Subcutaneous abdominal adipose tissue (tissue), 5 donors: Measurements from ENCODE around the gene NOL9.

Experiments
- H3K27ac ChIP-seq: one replicate; pipeline ENCODE4 v1.7.0; 2013; ENCODE audit warnings: low read depth, mild to moderate bottlenecking, inconsistent platforms, low read length, moderate library complexity
- H3K27me3 ChIP-seq, 5 donors: one replicate each; pipeline ENCODE4 v1.7.0; 2013; ENCODE audit warnings: low read length in 5 of 5, inconsistent platforms in 1 of 5; ENCODE audit not compliant: control insufficient read depth in 5 of 5, insufficient read depth in 4 of 5
- H3K36me3 ChIP-seq, 5 donors: one replicate each; pipeline ENCODE4 v1.7.0; 2013; ENCODE audit warnings: low read length in 5 of 5; ENCODE audit not compliant: control insufficient read depth in 5 of 5, insufficient read depth in 5 of 5
- H3K4me1 ChIP-seq, 5 donors: one replicate each; pipeline ENCODE4 v1.7.0; 2013; ENCODE audit warnings: low read length in 5 of 5, mild to moderate bottlenecking in 3 of 5, moderate library complexity in 1 of 5; ENCODE audit not compliant: control insufficient read depth in 5 of 5, insufficient read depth in 5 of 5
- H3K4me3 ChIP-seq, 5 donors: one replicate each; pipeline ENCODE4 v1.7.0; 2013; ENCODE audit warnings: low read length in 5 of 5, low read depth in 1 of 5
- H3K9ac ChIP-seq, 5 donors: one replicate each; pipeline ENCODE4 v1.7.0; 2013; ENCODE audit warnings: low read length in 5 of 5, mild to moderate bottlenecking in 4 of 5, moderate library complexity in 3 of 5
- H3K9me3 ChIP-seq, 5 donors: one replicate each; pipeline ENCODE4 v1.7.0; 2013; ENCODE audit warnings: low read length in 5 of 5; ENCODE audit not compliant: control insufficient read depth in 5 of 5
- donor health status: healthy.
- donor health status: healthy.
- donor health status: healthy.
- donor health status: healthy.
- donor health status: healthy.

The NOL9 gene

GRCh38 chr1:6590046-6590445 is 35.7 kb upstream of the NOL9 start:
- Histone ChIP-seq H3K9ac (no peak overlapping the region), H3K27ac (no peak overlapping the region), H3K9me3 (no peaks in the 10 kb centered on the region), H3K4me3 (no peak overlapping the region), H3K36me3 (peaks cover 0 to 90% (median 72%) of the 10 kb centered on the region in 5 donors), H3K27me3 (no peaks in the 10 kb centered on the region), H3K4me1 (peaks cover 4 to 77% (median 49%) of the 10 kb centered on the region in 5 donors)

- Histone ChIP-seq H3K9ac (peak overlapping the region in 2 of 5 donors; percentile 17 to 39), H3K27ac (no peak overlapping the region), H3K9me3 (no peaks in the 10 kb centered on the region), H3K27me3 (no peaks in the 10 kb centered on the region), H3K4me1 (peaks cover 2 to 80% (median 49%) of the 10 kb centered on the region in 5 donors), H3K4me3 (no peak overlapping the region), H3K36me3 (peaks cover 0 to 79% (median 63%) of the 10 kb centered on the region in 5 donors)
Measured at GRCh38 chr1:6588893-6589520, 34.7 kb upstream of the NOL9 start.

GRCh38 chr1:6588128-6588892 is 34.0 kb upstream of the NOL9 start:
- no peak overlapping the region for H3K4me3 ChIP-seq
- H3K9me3 ChIP-seq: no peaks in the 10 kb centered on the region
- H3K27ac ChIP-seq: no peak overlapping the region
- peaks cover 2 to 76% (median 49%) of the 10 kb centered on the region in 5 donors for H3K4me1 ChIP-seq
- no peak overlapping the region for H3K9ac ChIP-seq
- no peaks in the 10 kb centered on the region for H3K27me3 ChIP-seq
- H3K36me3 ChIP-seq: peaks cover 0 to 72% (median 56%) of the 10 kb centered on the region in 5 donors

- H3K27ac ChIP-seq: no peak overlapping the region
- H3K9me3 ChIP-seq: no peaks in the 10 kb centered on the region
- peaks cover 2 to 68% (median 40%) of the 10 kb centered on the region in 5 donors for H3K4me1 ChIP-seq
- no peak overlapping the region for H3K4me3 ChIP-seq
- no peaks in the 10 kb centered on the region for H3K27me3 ChIP-seq
- no peak overlapping the region for H3K9ac ChIP-seq
- H3K36me3 ChIP-seq: peaks cover 0 to 64% (median 47%) of the 10 kb centered on the region in 5 donors
Measured at GRCh38 chr1:6587261-6588005, 33.1 kb upstream of the NOL9 start.

- Histone ChIP-seq H3K36me3 (peaks cover 0 to 53% (median 38%) of the 10 kb centered on the region in 5 donors), H3K27ac (no peak overlapping the region), H3K27me3 (no peaks in the 10 kb centered on the region), H3K9me3 (no peaks in the 10 kb centered on the region), H3K4me1 (peaks cover 3 to 67% (median 39%) of the 10 kb centered on the region in 5 donors), H3K9ac (no peak overlapping the region), H3K4me3 (no peak overlapping the region)
Measured at GRCh38 chr1:6586404-6586816, 32.1 kb upstream of the NOL9 start.

- no peaks in the 10 kb centered on the region for H3K27me3 ChIP-seq
- H3K4me3 ChIP-seq: no peak overlapping the region
- peaks cover 0 to 48% (median 33%) of the 10 kb centered on the region in 5 donors for H3K36me3 ChIP-seq
- H3K9ac ChIP-seq: no peak overlapping the region
- H3K4me1 ChIP-seq: peaks cover 5 to 67% (median 39%) of the 10 kb centered on the region in 5 donors
- no peaks in the 10 kb centered on the region for H3K9me3 ChIP-seq
- no peak overlapping the region for H3K27ac ChIP-seq
Measured at GRCh38 chr1:6585841-6586240, 31.5 kb upstream of the NOL9 start.

GRCh38 chr1:6585081-6585722 is 30.9 kb upstream of the NOL9 start:
- Histone ChIP-seq H3K4me1 (peaks cover 8 to 67% (median 42%) of the 10 kb centered on the region in 5 donors), H3K27me3 (no peaks in the 10 kb centered on the region), H3K9ac (no peak overlapping the region), H3K4me3 (no peak overlapping the region), H3K36me3 (peaks cover 0 to 42% (median 28%) of the 10 kb centered on the region in 5 donors), H3K9me3 (no peaks in the 10 kb centered on the region), H3K27ac (no peak overlapping the region)

- Histone ChIP-seq H3K36me3 (peaks cover 0 to 34% (median 20%) of the 10 kb centered on the region in 5 donors), H3K9me3 (no peaks in the 10 kb centered on the region), H3K4me3 (no peak overlapping the region), H3K4me1 (peaks cover 8 to 65% (median 41%) of the 10 kb centered on the region in 5 donors), H3K9ac (no peak overlapping the region), H3K27ac (no peak overlapping the region), H3K27me3 (no peaks in the 10 kb centered on the region)
Measured at GRCh38 chr1:6584126-6585080, 30.1 kb upstream of the NOL9 start.

GRCh38 chr1:6582370-6582769 is 28.1 kb upstream of the NOL9 start:
- no peaks in the 10 kb centered on the region for H3K27me3 ChIP-seq
- no peaks in the 10 kb centered on the region for H3K9me3 ChIP-seq
- peaks cover 0 to 14% (median under 1%) of the 10 kb centered on the region in 5 donors for H3K36me3 ChIP-seq
- no peak overlapping the region for H3K4me3 ChIP-seq
- peaks cover 8 to 49% (median 38%) of the 10 kb centered on the region in 5 donors for H3K4me1 ChIP-seq
- no peak overlapping the region for H3K9ac ChIP-seq
- H3K27ac ChIP-seq: no peak overlapping the region
